OCI-LY7 (cell line): Measurements from ENCODE around the gene RASGRP2. TPM values are rescaled to one million over a fixed set of nuclear protein-coding genes. Genes with fewer than 3 reads are reported as not detected.

Experiments
- BruUV-seq: library from RNA; stranded (reverse); fragments of 400-500 nt; replicated peaks from 2 replicates; lab custom pipeline; 2021; lab: Mats Ljungman, UMichigan
- CTCF ChIA-PET: fragments of 300-600 bp; sonication (Branson Sonifier 250); formaldehyde crosslinking; loops from one replicate; lab custom pipeline; 2022; ENCODE audit warnings: antibody characterized with exemption; ENCODE audit not compliant: unreplicated experiment; lab: Charles Lee
- POLR2A ChIA-PET: fragments of 300-600 bp; sonication (Branson Sonifier 250); formaldehyde crosslinking; loops from one replicate; lab custom pipeline; 2022; ENCODE audit warnings: antibody characterized with exemption; lab: Charles Lee
- DNase-seq: peaks from one replicate; pipeline ENCODE4 v3.0.0-alpha.2; 2015; ENCODE audit warnings: low spot score
- H2AFZ ChIP-seq: fragments of 200-600 bp; sonication (generic), shearing (Covaris generic); 2 replicates; pipeline ENCODE4 v1.6.1; 2014; ENCODE audit warnings: mild to moderate bottlenecking, antibody characterized with exemption, low read length, moderate library complexity
- H3K27ac ChIP-seq: fragments of 200-600 bp; sonication (generic); 2 replicates; pipeline ENCODE4 v1.5.1; 2014; ENCODE audit warnings: mixed run types, low read depth, mild to moderate bottlenecking, moderate library complexity, low read length, inconsistent platforms; ENCODE audit not compliant: poor library complexity, severe bottlenecking
- H3K36me3 ChIP-seq: fragments of 200-600 bp; sonication (generic); 2 replicates; pipeline ENCODE4 v1.6.1; 2014; ENCODE audit warnings: mild to moderate bottlenecking, antibody characterized with exemption, low read length, moderate library complexity, mixed read lengths; ENCODE audit not compliant: insufficient read depth
- H3K4me1 ChIP-seq: fragments of 200-600 bp; sonication (generic); 2 replicates; pipeline ENCODE4 v1.5.1; 2014; ENCODE audit warnings: mild to moderate bottlenecking, low read length; ENCODE audit not compliant: insufficient read depth, poor library complexity, severe bottlenecking
- H3K4me2 ChIP-seq: fragments of 200-600 bp; sonication (generic); 2 replicates; pipeline ENCODE4 v1.6.1; 2014; ENCODE audit warnings: mild to moderate bottlenecking, low read length
- H3K4me3 ChIP-seq: fragments of 200-600 bp; sonication (generic); 2 replicates; pipeline ENCODE4 v1.5.1; 2014; ENCODE audit warnings: mild to moderate bottlenecking, low read depth, low read length; ENCODE audit not compliant: poor library complexity, severe bottlenecking
- H3K79me2 ChIP-seq: fragments of 200-600 bp; sonication (generic); 2 replicates; pipeline ENCODE4 v1.6.1; 2016; ENCODE audit warnings: low read depth, mild to moderate bottlenecking, low read length, moderate library complexity, mixed read lengths; ENCODE audit not compliant: insufficient read depth
- H3K9me2 ChIP-seq: fragments of 200-600 bp; sonication (generic); 2 replicates; pipeline ENCODE4 v1.6.1; 2016; ENCODE audit warnings: mild to moderate bottlenecking, low read length, mixed read lengths; ENCODE audit not compliant: insufficient read depth
- H3K9me3 ChIP-seq: fragments of 200-600 bp; sonication (generic); 2 replicates; pipeline ENCODE4 v1.6.1; 2014; ENCODE audit warnings: mild to moderate bottlenecking, mixed run types, low read length, mixed read lengths
- H4K20me1 ChIP-seq: fragments of 200-600 bp; sonication (generic); 2 replicates; pipeline ENCODE4 v1.6.1; 2014; ENCODE audit warnings: mild to moderate bottlenecking, antibody characterized with exemption, low read length, moderate library complexity, mixed read lengths; ENCODE audit not compliant: insufficient read depth
- EZH2phosphoT487 ChIP-seq: fragments of 200-600 bp; sonication (generic); IDR thresholded peaks from 2 replicates; pipeline ENCODE4 v1.6.1; 2018; ENCODE audit warnings: low read depth, borderline replicate concordance, mild to moderate bottlenecking, mixed run types, antibody characterized with exemption, low read length, moderate library complexity, mixed read lengths
- intact Hi-C: fragments of 100-400 bp; cut with micrococcal nuclease; formaldehyde crosslinking; loops from one replicate; pipeline ENCODE4 v1.10.0; 2022; ENCODE audit not compliant: unreplicated experiment
- total RNA-seq, 2 experiments: library from RNA; depleted of rRNA in 1 of 2; stranded (reverse); fragments of >200 nt in 1 of 2; shearing (Covaris generic) in 1 of 2; gene quantifications; 2 replicates each; pipeline ENCODE4 v1.2.3, GENCODE V29; 2014 to 2022
- TF ChIP-seq, protein P1 (sequence below): fragments of 200-600 bp; sonication (generic); conservative IDR thresholded peaks from 2 replicates; pipeline ENCODE4 v1.5.1; 2014; ENCODE audit warnings: mild to moderate bottlenecking, antibody characterized with exemption, low read length, moderate library complexity, mixed read lengths

RASGRP2 gene
- total RNA-seq, 2 experiments from 2014 or later: 127 to 195 TPM

DNA sequence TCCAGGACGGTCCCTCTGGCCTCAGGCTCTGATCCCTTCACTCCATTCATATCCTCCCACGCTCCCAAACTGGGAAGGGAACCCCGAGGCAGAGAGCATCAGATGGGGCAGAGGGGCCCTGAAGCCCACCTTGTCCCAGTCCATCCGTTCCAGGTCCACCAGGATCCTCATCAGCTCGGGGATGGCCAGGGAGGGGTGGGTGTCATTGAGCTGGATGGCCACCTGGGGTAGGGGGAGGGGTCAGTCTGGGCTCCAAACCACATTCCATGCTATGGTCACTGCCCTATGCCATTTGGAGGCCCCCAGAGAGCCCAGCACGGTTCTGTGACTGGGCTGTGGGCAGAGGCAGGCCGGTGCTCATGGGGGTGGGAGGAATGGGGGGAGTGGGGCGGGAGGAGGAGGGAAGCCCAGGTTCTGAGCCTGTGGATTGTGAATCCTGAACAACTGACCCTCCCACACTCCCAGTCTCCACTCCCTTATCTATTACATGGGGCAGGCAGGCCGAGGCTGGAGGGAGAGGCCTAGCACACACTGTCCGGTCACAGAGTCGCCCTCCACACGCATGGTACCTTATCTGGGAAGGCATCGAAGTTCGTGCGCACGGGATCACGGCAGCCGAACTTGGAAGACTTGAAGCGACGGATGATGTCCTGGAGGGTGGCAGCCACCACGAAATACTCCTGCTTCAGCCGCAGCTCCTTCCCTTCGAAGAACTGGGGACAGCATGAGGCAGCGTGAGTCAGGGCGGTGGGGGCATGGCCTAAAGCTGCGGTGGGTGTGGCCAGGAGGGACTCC is 10.4 kb upstream of the RASGRP2 start:
- Histone ChIP-seq H3K4me2 (no peak overlapping the region), H3K4me1 (peaks cover 5% of the 10 kb centered on the region), H3K4me3 (no peak overlapping the region), H3K9me3 (no peaks in the 10 kb centered on the region), H4K20me1 (no peaks in the 10 kb centered on the region), H3K27ac (no peak overlapping the region), H3K79me2 (no peaks in the 10 kb centered on the region), H3K36me3 (no peaks in the 10 kb centered on the region), H3K9me2 (no peaks in the 10 kb centered on the region), H2AFZ (no peak overlapping the region)
- no peak for DNase-seq
- intact Hi-C loops: no loop called here
- CTCF ChIA-PET: no interaction called here
- POLR2A ChIA-PET: interaction anchor here (0.6 kb wide), 1 partner anchor 28 kb away, joined by 3 read pairs; no protein-coding TSS in a partner anchor
- BruUV-seq: no TSS peak
- TF ChIP-seq EZH2phosphoT487: no peak
- TF ChIP-seq, protein P1, sequence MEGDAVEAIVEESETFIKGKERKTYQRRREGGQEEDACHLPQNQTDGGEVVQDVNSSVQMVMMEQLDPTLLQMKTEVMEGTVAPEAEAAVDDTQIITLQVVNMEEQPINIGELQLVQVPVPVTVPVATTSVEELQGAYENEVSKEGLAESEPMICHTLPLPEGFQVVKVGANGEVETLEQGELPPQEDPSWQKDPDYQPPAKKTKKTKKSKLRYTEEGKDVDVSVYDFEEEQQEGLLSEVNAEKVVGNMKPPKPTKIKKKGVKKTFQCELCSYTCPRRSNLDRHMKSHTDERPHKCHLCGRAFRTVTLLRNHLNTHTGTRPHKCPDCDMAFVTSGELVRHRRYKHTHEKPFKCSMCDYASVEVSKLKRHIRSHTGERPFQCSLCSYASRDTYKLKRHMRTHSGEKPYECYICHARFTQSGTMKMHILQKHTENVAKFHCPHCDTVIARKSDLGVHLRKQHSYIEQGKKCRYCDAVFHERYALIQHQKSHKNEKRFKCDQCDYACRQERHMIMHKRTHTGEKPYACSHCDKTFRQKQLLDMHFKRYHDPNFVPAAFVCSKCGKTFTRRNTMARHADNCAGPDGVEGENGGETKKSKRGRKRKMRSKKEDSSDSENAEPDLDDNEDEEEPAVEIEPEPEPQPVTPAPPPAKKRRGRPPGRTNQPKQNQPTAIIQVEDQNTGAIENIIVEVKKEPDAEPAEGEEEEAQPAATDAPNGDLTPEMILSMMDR: no peak

DNA sequence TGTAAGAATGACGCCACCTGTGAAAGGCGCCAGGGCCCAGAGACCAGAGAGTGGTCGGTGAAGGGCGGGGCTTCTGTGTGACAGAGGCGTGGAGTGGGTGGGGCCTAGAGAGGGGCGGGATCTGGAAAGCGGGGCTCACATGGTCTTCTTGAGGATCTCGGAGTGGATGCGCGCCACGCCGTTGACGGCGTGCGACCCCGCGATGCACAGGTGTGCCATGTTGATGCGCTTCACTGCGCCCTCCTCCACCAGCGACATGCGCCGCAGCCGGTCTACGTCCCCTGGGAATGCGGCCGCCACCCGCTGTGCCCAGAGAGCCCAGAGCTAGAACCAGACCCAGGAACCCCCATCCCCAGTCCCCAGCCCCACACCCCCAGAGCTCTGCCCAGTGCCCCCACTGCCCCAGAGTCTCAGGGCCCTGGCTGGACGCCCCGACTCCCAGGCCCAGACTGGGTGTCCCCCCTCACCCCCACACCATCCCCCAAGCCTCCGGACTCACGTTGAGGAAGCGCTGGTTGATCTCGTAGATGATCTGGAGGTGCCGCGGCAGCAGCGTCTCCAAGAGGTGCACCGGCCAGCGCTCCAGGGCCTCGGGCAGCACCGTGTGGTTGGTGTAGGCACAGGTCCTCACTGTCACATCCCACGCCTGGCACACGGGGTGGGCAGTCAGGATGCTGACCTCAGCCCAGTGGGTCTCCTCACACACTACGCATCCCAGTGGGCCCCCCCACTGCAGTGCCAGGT is 9.6 kb upstream of the RASGRP2 start:
- Histone ChIP-seq H3K9me2 (no peaks in the 10 kb centered on the region), H3K79me2 (no peaks in the 10 kb centered on the region), H3K36me3 (no peaks in the 10 kb centered on the region), H3K9me3 (no peaks in the 10 kb centered on the region), H2AFZ (no peak overlapping the region), H3K27ac (no peak overlapping the region), H3K4me2 (no peak overlapping the region), H3K4me1 (peaks cover 5% of the 10 kb centered on the region), H4K20me1 (no peaks in the 10 kb centered on the region), H3K4me3 (no peak overlapping the region)
- TF ChIP-seq, protein P1: no peak
- TF ChIP-seq EZH2phosphoT487: no peak
- no peak for DNase-seq
- CTCF ChIA-PET: no interaction called here
- BruUV-seq: no TSS peak
- intact Hi-C loops: no loop called here
- POLR2A ChIA-PET: interaction anchor here (0.6 kb wide), 1 partner anchor 28 kb away, joined by 3 read pairs; no protein-coding TSS in a partner anchor
